Measurements from ENCODE around the gene DYNLL1. TPM values are rescaled to one million over a fixed set of nuclear protein-coding genes. Genes with fewer than 3 reads are reported as not detected.

DYNLL1 gene
- total and polyA plus RNA-seq, 2 donors (not counting 3 experiments of a cell fraction or from before 2014, with no cell fraction given) = 469 to 600 TPM

DNA sequence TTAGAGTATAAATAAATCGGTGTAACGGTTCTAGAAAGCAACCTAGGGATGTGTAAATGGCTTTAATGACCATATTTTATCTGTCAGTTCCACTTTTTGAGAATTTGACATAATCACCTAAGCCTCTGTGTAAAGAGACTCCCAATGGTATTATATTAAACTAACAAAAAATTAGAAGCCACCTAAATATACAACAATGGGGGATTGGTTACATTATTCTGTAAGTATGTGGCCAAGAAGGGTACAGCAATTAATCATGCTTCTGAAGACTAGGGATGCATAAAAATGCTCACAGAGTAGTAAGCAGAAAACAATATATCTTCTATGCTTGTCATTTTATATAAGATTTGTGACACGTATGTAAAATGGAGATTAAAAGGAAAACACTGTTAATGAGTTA lies 48.8 kb downstream of the DYNLL1 start:
- Histone ChIP-seq H3K9me3 (replicated peaks; ENCODE audit: control insufficient read depth, insufficient read depth, low read length) (no peaks in the 10 kb centered on the region), H4K20me1 (replicated peaks; ENCODE audit: control insufficient read depth, extremely low read depth, insufficient read depth, low read length) (peaks cover 5% of the 10 kb centered on the region), H3K4me3 (replicated peaks in 1 of 3; ENCODE audit: insufficient read depth in 1 of 3, low read depth in 1 of 3, low read length in 3 of 3) (no peak overlapping the region), H3K27ac (ENCODE audit: insufficient read depth, low read depth, low read length) (no peak overlapping the region), H3K9ac (replicated peaks; ENCODE audit: extremely low read depth, insufficient read depth, low read length) (no peak overlapping the region), H3K79me2 (ENCODE audit: control insufficient read depth, insufficient read depth, low read length) (peaks cover 91% of the 10 kb centered on the region), H3K4me1 (ENCODE audit: control insufficient read depth, extremely low read depth, insufficient read depth, low read length) (peaks cover 24% of the 10 kb centered on the region), H2AFZ (ENCODE audit: low read depth, low read length) (no peak overlapping the region), H3K4me2 (ENCODE audit: insufficient read depth, low read length) (no peak overlapping the region), H3K9me1 (replicated peaks; ENCODE audit: control insufficient read depth, extremely low read depth, insufficient read depth, low read length) (no peaks in the 10 kb centered on the region), H3K27me3 (ENCODE audit: control insufficient read depth in 2 of 2, insufficient read depth in 2 of 2, low read length in 2 of 2) (no peaks in the 10 kb centered on the region), H3K36me3 (ENCODE audit: control insufficient read depth in 2 of 2, extremely low read depth in 1 of 2, insufficient read depth in 2 of 2, low read length in 2 of 2) (peaks cover 11 to 20% of the 10 kb centered on the region in 2 experiments)
- ChIA-PET POLR2A (no interaction called here), CTCF (no interaction called here)
- dilution Hi-C loops (cut with MboI; ENCODE audit: extremely low pct_ligation_motif_present, low sequenced_read_pairs) = no loop called here
- BruUV-seq (replicated peaks) = no TSS peak
- intact Hi-C loops (cut with micrococcal nuclease) = no loop called here
- TF ChIP-seq, protein P1, sequence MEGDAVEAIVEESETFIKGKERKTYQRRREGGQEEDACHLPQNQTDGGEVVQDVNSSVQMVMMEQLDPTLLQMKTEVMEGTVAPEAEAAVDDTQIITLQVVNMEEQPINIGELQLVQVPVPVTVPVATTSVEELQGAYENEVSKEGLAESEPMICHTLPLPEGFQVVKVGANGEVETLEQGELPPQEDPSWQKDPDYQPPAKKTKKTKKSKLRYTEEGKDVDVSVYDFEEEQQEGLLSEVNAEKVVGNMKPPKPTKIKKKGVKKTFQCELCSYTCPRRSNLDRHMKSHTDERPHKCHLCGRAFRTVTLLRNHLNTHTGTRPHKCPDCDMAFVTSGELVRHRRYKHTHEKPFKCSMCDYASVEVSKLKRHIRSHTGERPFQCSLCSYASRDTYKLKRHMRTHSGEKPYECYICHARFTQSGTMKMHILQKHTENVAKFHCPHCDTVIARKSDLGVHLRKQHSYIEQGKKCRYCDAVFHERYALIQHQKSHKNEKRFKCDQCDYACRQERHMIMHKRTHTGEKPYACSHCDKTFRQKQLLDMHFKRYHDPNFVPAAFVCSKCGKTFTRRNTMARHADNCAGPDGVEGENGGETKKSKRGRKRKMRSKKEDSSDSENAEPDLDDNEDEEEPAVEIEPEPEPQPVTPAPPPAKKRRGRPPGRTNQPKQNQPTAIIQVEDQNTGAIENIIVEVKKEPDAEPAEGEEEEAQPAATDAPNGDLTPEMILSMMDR (IDR thresholded peaks at IDR 0.05; ENCODE audit: extremely low read depth in 1 of 2, insufficient read depth in 1 of 2, low read depth in 1 of 2, low read length in 2 of 2) = no peak
- TF ChIP-seq MYC (IDR thresholded peaks at IDR 0.05; ENCODE audit: low read depth, low read length) (no peak), GATA2 (IDR thresholded peaks at IDR 0.05; ENCODE audit: insufficient read depth, insufficient read length, low read depth, low read length) (no peak), EZH2 (IDR thresholded peaks at IDR 0.05; ENCODE audit: borderline replicate concordance, low read depth, low read length, severe bottlenecking) (no peak), FOS (IDR thresholded peaks at IDR 0.05; ENCODE audit: borderline replicate concordance, insufficient read depth, low read length) (no peak), JUN (IDR thresholded peaks at IDR 0.05; ENCODE audit: borderline replicate concordance, insufficient read depth, insufficient read length, low read depth) (no peak), POLR2AphosphoS5 (IDR thresholded peaks at IDR 0.05; ENCODE audit: insufficient read depth, low read depth, low read length) (no peak), POLR2A (IDR thresholded peaks at IDR 0.05; ENCODE audit: low read depth, low read length) (no peak)
- TF ChIP-seq, protein P2, sequence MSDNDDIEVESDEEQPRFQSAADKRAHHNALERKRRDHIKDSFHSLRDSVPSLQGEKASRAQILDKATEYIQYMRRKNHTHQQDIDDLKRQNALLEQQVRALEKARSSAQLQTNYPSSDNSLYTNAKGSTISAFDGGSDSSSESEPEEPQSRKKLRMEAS (IDR thresholded peaks at IDR 0.05; ENCODE audit: insufficient read depth, insufficient read length) = no peak
- FAIRE-seq = no peak
- no peak for DNase-seq (ENCODE audit: low read depth, low spot score)
